Measurements from ENCODE around the gene ZNF19. TPM values are rescaled to one million over a fixed set of nuclear protein-coding genes. Genes with fewer than 3 reads are reported as not detected.

ZNF19 gene
- total RNA-seq, 1 experiment from 2014 or later, result 5.4 TPM

DNA sequence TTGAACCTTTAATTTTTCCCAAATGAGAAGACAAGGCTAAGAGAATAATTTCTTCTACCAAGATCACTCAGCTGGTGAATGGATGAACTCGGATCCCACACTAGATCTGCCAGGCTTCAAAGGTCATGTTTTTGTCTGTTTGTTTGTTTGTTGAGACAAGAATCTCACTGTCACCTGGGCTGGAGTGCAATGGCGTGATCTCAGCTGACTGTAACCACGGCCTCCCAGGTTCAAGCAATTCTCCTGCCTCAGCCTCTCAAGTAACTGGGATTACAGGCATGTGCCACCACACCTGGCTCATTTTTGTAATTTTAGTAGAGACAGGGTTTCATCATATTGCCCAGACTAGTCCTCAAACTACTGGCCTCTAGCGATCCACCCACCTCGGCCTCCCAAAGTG lies 6.6 kb downstream of the ZNF19 start:
- H3K9me3 ChIP-seq (ENCODE audit: control insufficient read depth in 1 of 2, insufficient read depth in 1 of 2, low read depth in 1 of 2, low read length in 2 of 2), result no peaks in the 10 kb centered on the region
- no peaks in the 10 kb centered on the region for H4K20me1 ChIP-seq (ENCODE audit: insufficient read depth)
- no peaks in the 10 kb centered on the region for H3K79me2 ChIP-seq (ENCODE audit: insufficient read depth, low read length)
- H3K27ac ChIP-seq (ENCODE audit: low read depth, low read length), result no peak overlapping the region
- H2AFZ ChIP-seq (ENCODE audit: low read depth, low read length, poor library complexity, severe bottlenecking), result no peak overlapping the region
- peaks cover 4 to 13% of the 10 kb centered on the region in 2 experiments; a peak in 3 of 4 replicates for H3K4me1 ChIP-seq (ENCODE audit: control insufficient read depth in 1 of 2, insufficient read depth in 2 of 2, low read length in 2 of 2)
- no peaks in the 10 kb centered on the region for H3K27me3 ChIP-seq (ENCODE audit: insufficient read depth, low read length)
- no peak overlapping the region for H3K9ac ChIP-seq (ENCODE audit: low read length)
- H3K4me3 ChIP-seq (replicated peaks in 1 of 2; ENCODE audit: low read depth in 1 of 2, low read length in 2 of 2), result no peak overlapping the region
- TF ChIP-seq FOSL1 (IDR thresholded peaks at IDR 0.05; ENCODE audit: low read depth) (no peak), JUND (IDR thresholded peaks at IDR 0.05) (no peak), SRF (IDR thresholded peaks at IDR 0.05; ENCODE audit: low read depth) (no peak), EGR1 (IDR thresholded peaks at IDR 0.05; ENCODE audit: low read depth) (no peak), ZFX (IDR thresholded peaks at IDR 0.05) (no peak)
- TF ChIP-seq, protein P1, sequence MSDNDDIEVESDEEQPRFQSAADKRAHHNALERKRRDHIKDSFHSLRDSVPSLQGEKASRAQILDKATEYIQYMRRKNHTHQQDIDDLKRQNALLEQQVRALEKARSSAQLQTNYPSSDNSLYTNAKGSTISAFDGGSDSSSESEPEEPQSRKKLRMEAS (IDR thresholded peaks at IDR 0.05), result no peak
- TF ChIP-seq, protein P2, sequence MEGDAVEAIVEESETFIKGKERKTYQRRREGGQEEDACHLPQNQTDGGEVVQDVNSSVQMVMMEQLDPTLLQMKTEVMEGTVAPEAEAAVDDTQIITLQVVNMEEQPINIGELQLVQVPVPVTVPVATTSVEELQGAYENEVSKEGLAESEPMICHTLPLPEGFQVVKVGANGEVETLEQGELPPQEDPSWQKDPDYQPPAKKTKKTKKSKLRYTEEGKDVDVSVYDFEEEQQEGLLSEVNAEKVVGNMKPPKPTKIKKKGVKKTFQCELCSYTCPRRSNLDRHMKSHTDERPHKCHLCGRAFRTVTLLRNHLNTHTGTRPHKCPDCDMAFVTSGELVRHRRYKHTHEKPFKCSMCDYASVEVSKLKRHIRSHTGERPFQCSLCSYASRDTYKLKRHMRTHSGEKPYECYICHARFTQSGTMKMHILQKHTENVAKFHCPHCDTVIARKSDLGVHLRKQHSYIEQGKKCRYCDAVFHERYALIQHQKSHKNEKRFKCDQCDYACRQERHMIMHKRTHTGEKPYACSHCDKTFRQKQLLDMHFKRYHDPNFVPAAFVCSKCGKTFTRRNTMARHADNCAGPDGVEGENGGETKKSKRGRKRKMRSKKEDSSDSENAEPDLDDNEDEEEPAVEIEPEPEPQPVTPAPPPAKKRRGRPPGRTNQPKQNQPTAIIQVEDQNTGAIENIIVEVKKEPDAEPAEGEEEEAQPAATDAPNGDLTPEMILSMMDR (IDR thresholded peaks at IDR 0.05 in 2 of 3, conservative IDR thresholded peaks at IDR 0.05 in 1 of 3; ENCODE audit: borderline replicate concordance in 1 of 3, insufficient read depth in 1 of 3, low read depth in 2 of 3, low read length in 2 of 3), result no peak
- H3K4me2 ChIP-seq (ENCODE audit: low read length), result no peak overlapping the region
- CTCF ChIA-PET, result no interaction called here
- H3K9me2 ChIP-seq (ENCODE audit: insufficient read depth), result no peaks in the 10 kb centered on the region
- ATAC-seq (no peak), DNase-seq (ENCODE audit: low read depth, low spot score) (no peak)
- intact Hi-C loops (cut with micrococcal nuclease), result no loop called here
- POLR2A ChIA-PET, result no interaction called here
- RAD21 ChIA-PET (ENCODE audit: low non-redundant PET in 1 of 2, low total read pairs in 2 of 2, uncharacterized antibody in 2 of 2, unreplicated experiment in 2 of 2), result no interaction called here
- no TSS peak for BruUV-seq (replicated peaks)
- H3K36me3 ChIP-seq (ENCODE audit: control insufficient read depth in 1 of 2, insufficient read depth in 2 of 2, low read length in 2 of 2), result 0 out of 4 replicates have a peak, but pooled peaks cover 0 to 2% of the 10 kb centered on the region in 2 experiments

DNA sequence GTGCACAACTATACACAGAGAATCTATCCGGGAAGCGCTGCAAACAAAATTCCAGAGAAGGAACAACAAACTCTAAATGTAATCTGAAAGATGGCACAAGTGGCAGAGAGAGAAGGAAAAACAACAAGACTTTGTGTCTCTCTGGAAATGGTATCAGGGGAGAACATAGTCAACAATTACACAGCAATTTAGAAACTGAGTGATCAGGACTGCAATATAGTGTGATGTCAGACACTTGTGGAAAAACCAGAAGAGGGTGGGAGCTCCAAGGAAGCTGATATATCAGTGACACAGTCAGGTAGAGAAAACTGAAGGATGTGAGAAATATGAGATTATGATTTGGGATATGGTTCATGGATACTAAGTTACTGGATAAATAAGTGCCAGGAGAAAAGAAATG lies 8.2 kb downstream of the ZNF19 start:
- ChIA-PET RAD21 (ENCODE audit: low non-redundant PET in 1 of 2, low total read pairs in 2 of 2, uncharacterized antibody in 2 of 2, unreplicated experiment in 2 of 2) (no interaction called here), POLR2A (no interaction called here), CTCF (no interaction called here)
- ATAC-seq, result no peak
- TF ChIP-seq SP1 (IDR thresholded peaks at IDR 0.05; ENCODE audit: low read depth) (no peak), POLR2AphosphoS5 (IDR thresholded peaks at IDR 0.05; ENCODE audit: low read depth, low read length) (no peak), SRF (IDR thresholded peaks at IDR 0.05; ENCODE audit: low read depth) (no peak), POLR2A (IDR thresholded peaks at IDR 0.05; ENCODE audit: borderline replicate concordance, extremely low read depth, insufficient read depth, insufficient read length) (no peak), TCF7L2 (IDR thresholded peaks at IDR 0.05; ENCODE audit: borderline replicate concordance, extremely low read depth, insufficient read depth, insufficient read length) (no peak), YY1 (IDR thresholded peaks at IDR 0.05; ENCODE audit: extremely low read depth, insufficient replicate concordance, low read depth, low read length) (no peak), RAD21 (IDR thresholded peaks at IDR 0.05; ENCODE audit: low read depth) (no peak), CBX3 (IDR thresholded peaks at IDR 0.05; ENCODE audit: low read depth) (no peak)
- Histone ChIP-seq H3K4me1 (ENCODE audit: control insufficient read depth in 1 of 2, insufficient read depth in 2 of 2, low read length in 2 of 2) (peaks cover 4 to 13% of the 10 kb centered on the region in 2 experiments; a peak in 3 of 4 replicates), H3K9ac (ENCODE audit: low read length) (no peak overlapping the region), H4K20me1 (ENCODE audit: insufficient read depth) (no peaks in the 10 kb centered on the region), H3K4me2 (ENCODE audit: low read length) (no peak overlapping the region), H3K27me3 (ENCODE audit: insufficient read depth, low read length) (no peaks in the 10 kb centered on the region), H3K79me2 (ENCODE audit: insufficient read depth, low read length) (no peaks in the 10 kb centered on the region), H2AFZ (ENCODE audit: low read depth, low read length, poor library complexity, severe bottlenecking) (no peak overlapping the region), H3K27ac (ENCODE audit: low read depth, low read length) (no peak overlapping the region), H3K4me3 (replicated peaks in 1 of 2; ENCODE audit: low read depth in 1 of 2, low read length in 2 of 2) (no peak overlapping the region), H3K9me2 (ENCODE audit: insufficient read depth) (no peaks in the 10 kb centered on the region), H3K9me3 (ENCODE audit: control insufficient read depth in 1 of 2, insufficient read depth in 1 of 2, low read depth in 1 of 2, low read length in 2 of 2) (no peaks in the 10 kb centered on the region), H3K36me3 (ENCODE audit: control insufficient read depth in 1 of 2, insufficient read depth in 2 of 2, low read length in 2 of 2) (peaks cover 4 to 6% of the 10 kb centered on the region in 2 experiments; a peak in 1 of 4 replicates)
- no TSS peak for BruUV-seq (replicated peaks)
- no peak for DNase-seq (ENCODE audit: low read depth, low spot score)
- intact Hi-C loops (cut with micrococcal nuclease), result no loop called here
